CD4-positive, alpha-beta T cell treated with Interleukin-6 for 4 hours (primary cell): Measurements from ENCODE around the gene ARID4B.

Experiments used
- DNase-seq: peaks from one replicate; pipeline ENCODE4 v3.0.0-alpha.2; 2020; ENCODE audit warnings: mixed read lengths

The ARID4B gene

GRCh38 chr1:235124111-235124510 lies 203.9 kb downstream of the ARID4B start:
- no peak for DNase-seq

GRCh38 chr1:235122348-235122747 lies 205.6 kb downstream of the ARID4B start:
- DNase-seq, result no peak
